GM23338 (cell line): Measurements from ENCODE around the gene RPL15. TPM values are rescaled to one million over a fixed set of nuclear protein-coding genes. Genes with fewer than 3 reads are reported as not detected.

ENCODE experiments used
- ATAC-seq: fragments of 200-7000 bp; cut with Tn5 transposase; 3 replicates; pipeline ENCODE4 v1.9.1; 2020
- DNase-seq: peaks from one replicate; pipeline ENCODE4 v3.0.0-alpha.2; 2015; ENCODE audit warnings: low spot score
- H2AFZ ChIP-seq: fragments of 200-600 bp; sonication (generic); 2 replicates; pipeline ENCODE4 v1.8.0; 2016; ENCODE audit warnings: antibody characterized with exemption, mild to moderate bottlenecking, moderate library complexity
- H3F3A ChIP-seq: fragments of 200-600 bp; sonication (generic); replicated peaks from 2 replicates; pipeline ENCODE4 v1.8.0; 2017; ENCODE audit warnings: antibody characterized with exemption, mixed run types, low read depth
- H3K27ac ChIP-seq: fragments of 200-600 bp; sonication (generic); 2 replicates; pipeline ENCODE4 v1.6.1; 2016; ENCODE audit warnings: low read depth
- H3K27me3 ChIP-seq: fragments of 200-600 bp; sonication (generic); 2 replicates; pipeline ENCODE4 v1.8.0; 2016; ENCODE audit warnings: mild to moderate bottlenecking, mixed run types, moderate library complexity; ENCODE audit not compliant: insufficient read depth
- H3K36me3 ChIP-seq: fragments of 200-600 bp; sonication (generic); 2 replicates; pipeline ENCODE4 v1.8.0; 2016; ENCODE audit warnings: mild to moderate bottlenecking; ENCODE audit not compliant: insufficient read depth
- H3K4me1 ChIP-seq: fragments of 200-600 bp; sonication (generic); 2 replicates; pipeline ENCODE4 v1.8.0; 2016; ENCODE audit warnings: mild to moderate bottlenecking, moderate library complexity; ENCODE audit not compliant: insufficient read depth
- H3K4me2 ChIP-seq: fragments of 200-600 bp; sonication (generic); 2 replicates; pipeline ENCODE4 v1.7.1; 2017; ENCODE audit warnings: mixed run types
- H3K4me3 ChIP-seq: fragments of 200-600 bp; sonication (generic); 2 replicates; pipeline ENCODE4 v1.6.1; 2016; ENCODE audit warnings: mixed run types
- H3K79me2 ChIP-seq: fragments of 200-600 bp; sonication (generic); replicated peaks from 2 replicates; pipeline ENCODE4 v1.8.0; 2017; ENCODE audit warnings: mild to moderate bottlenecking; ENCODE audit not compliant: insufficient read depth
- H3K9me2 ChIP-seq: fragments of 200-600 bp; sonication (generic); 2 replicates; pipeline ENCODE4 v1.8.0; 2017; ENCODE audit not compliant: insufficient read depth
- H4K20me1 ChIP-seq: fragments of 200-600 bp; sonication (generic); replicated peaks from 2 replicates; pipeline ENCODE4 v1.8.0; 2017; ENCODE audit warnings: mild to moderate bottlenecking; ENCODE audit not compliant: insufficient read depth
- H3K27ac Mint-ChIP-seq: 2 replicates; pipeline ENCODE4 v1.8.0; 2020; ENCODE audit warnings: inconsistent platforms, mild to moderate bottlenecking, moderate library complexity, mixed read lengths
- H3K27me3 Mint-ChIP-seq: 3 replicates; pipeline ENCODE4 v1.8.0; 2022; ENCODE audit warnings: low read depth, mild to moderate bottlenecking, moderate library complexity, mixed read lengths, inconsistent platforms; ENCODE audit not compliant: insufficient read depth, poor library complexity
- H3K36me3 Mint-ChIP-seq: 3 replicates; pipeline ENCODE4 v1.8.0; 2021; ENCODE audit warnings: low read depth, mild to moderate bottlenecking, inconsistent platforms, moderate library complexity, mixed read lengths
- H3K4me1 Mint-ChIP-seq: 3 replicates; pipeline ENCODE4 v1.8.0; 2020; ENCODE audit warnings: mild to moderate bottlenecking, inconsistent platforms, mixed read lengths
- H3K4me3 Mint-ChIP-seq: 3 replicates; pipeline ENCODE4 v1.8.0; 2021; ENCODE audit warnings: moderate library complexity, mild to moderate bottlenecking, inconsistent platforms, mixed read lengths
- H3K9me3 Mint-ChIP-seq: 3 replicates; pipeline ENCODE4 v1.8.0; 2020; ENCODE audit warnings: moderate library complexity, mild to moderate bottlenecking, inconsistent platforms, mixed read lengths
- CREB1 ChIP-seq: fragments of 250-450 bp; sonication (Bioruptor Pico); IDR thresholded peaks from 2 replicates; pipeline ENCODE4 v1.5.0; 2020; ENCODE audit warnings: low read depth, mild to moderate bottlenecking, moderate library complexity
- CTCF ChIP-seq, 2 experiments: fragments of 200-600 bp in 1 of 2; sonication (generic) in 1 of 2; conservative IDR thresholded peaks; 2 replicates each; pipeline versions ENCODE4 v1.5.1 to v1.6.1; 2016 to 2017; ENCODE audit warnings: antibody characterized with exemption in 2 of 2, low read depth in 2 of 2, mild to moderate bottlenecking in 2 of 2, moderate library complexity in 1 of 2
- ETS1 ChIP-seq: IDR thresholded peaks from 2 replicates; pipeline ENCODE4 v1.6.1; 2016; ENCODE audit warnings: antibody characterized with exemption
- EZH2 ChIP-seq: fragments of 200-600 bp; sonication (generic); IDR thresholded peaks from one replicate; pipeline ENCODE4 v1.8.0; 2017; ENCODE audit warnings: antibody characterized with exemption, mild to moderate bottlenecking, low read depth; ENCODE audit not compliant: unreplicated experiment
- EZH2phosphoT487 ChIP-seq: fragments of 200-600 bp; sonication (generic); IDR thresholded peaks from one replicate; pipeline ENCODE4 v1.8.1; 2018; ENCODE audit warnings: antibody characterized with exemption; ENCODE audit not compliant: unreplicated experiment
- JUNB ChIP-seq: IDR thresholded peaks from one replicate; pipeline ENCODE4 v1.6.1; 2016; ENCODE audit warnings: antibody characterized with exemption; ENCODE audit not compliant: unreplicated experiment
- NANOG ChIP-seq: IDR thresholded peaks from 2 replicates; pipeline ENCODE4 v1.6.1; 2016; ENCODE audit warnings: antibody characterized with exemption, borderline replicate concordance
- POLR2AphosphoS5 ChIP-seq: IDR thresholded peaks from 2 replicates; pipeline ENCODE4 v1.6.1; 2016; ENCODE audit warnings: antibody characterized with exemption, low read depth
- REST ChIP-seq: IDR thresholded peaks from one replicate; pipeline ENCODE4 v1.6.1; 2018; ENCODE audit warnings: antibody characterized with exemption; ENCODE audit not compliant: unreplicated experiment
- STAT1 ChIP-seq: IDR thresholded peaks from one replicate; pipeline ENCODE4 v1.6.1; 2016; ENCODE audit warnings: antibody characterized with exemption; ENCODE audit not compliant: unreplicated experiment
- ZNF114 ChIP-seq: fragments of 250-450 bp; sonication (Bioruptor Pico); IDR thresholded peaks from 2 replicates; pipeline ENCODE4 v1.5.0; 2020; ENCODE audit warnings: mild to moderate bottlenecking, moderate library complexity
- ZNF331 ChIP-seq: fragments of 250-450 bp; sonication (Bioruptor Pico); IDR thresholded peaks from 2 replicates; pipeline ENCODE4 v1.5.0; 2020; ENCODE audit warnings: low read depth, mild to moderate bottlenecking, moderate library complexity
- ZNF462 ChIP-seq: fragments of 250-450 bp; sonication (Bioruptor Pico); IDR thresholded peaks from 2 replicates; pipeline ENCODE4 v1.5.0; 2020; ENCODE audit warnings: mild to moderate bottlenecking, moderate library complexity
- polyA plus RNA-seq: library from polyadenylated mRNA; unstranded; fragments of >200 nt; fragmentation: Nextera tagmentation; extraction: Ambion mirVana; gene quantifications from 2 replicates; pipeline ENCODE4 v1.2.1, GENCODE V29; 2016
- total RNA-seq: library from RNA; depleted of rRNA; stranded (reverse); fragments of >200 nt; shearing (Covaris generic); gene quantifications from 2 replicates; pipeline ENCODE4 v1.2.3, GENCODE V29; 2014

Gene RPL15
- total and polyA plus RNA-seq, 2 experiments from 2014 or later, result 2,868 to 3,117 TPM

GRCh38 chr3:23895181-23895580 is 21.8 kb upstream of the RPL15 start:
- Mint-ChIP-seq H3K9me3 (peaks cover 25% of the 10 kb centered on the region), H3K4me1 (peaks cover 27% of the 10 kb centered on the region; the same call in 2 of the 3 replicates), H3K27ac (peak overlapping the region; percentile 11; the same call in 1 of the 2 replicates), H3K4me3 (no peak overlapping the region), H3K27me3 (peaks cover 18% of the 10 kb centered on the region), H3K36me3 (peaks cover 75% of the 10 kb centered on the region)
- Histone ChIP-seq H2AFZ (no peak overlapping the region), H3F3A (no peaks in the 10 kb centered on the region), H4K20me1 (peaks cover 4% of the 10 kb centered on the region), H3K4me3 (no peak overlapping the region), H3K27ac (no peak overlapping the region), H3K4me2 (no peak overlapping the region), H3K9me2 (no peaks in the 10 kb centered on the region), H3K36me3 (peaks cover 20% of the 10 kb centered on the region; the same call in 1 of the 2 replicates), H3K27me3 (no peaks in the 10 kb centered on the region), H3K4me1 (peaks cover 16% of the 10 kb centered on the region), H3K79me2 (peaks cover 4% of the 10 kb centered on the region; the same call in 1 of the 2 replicates)
- no peak for TF ChIP-seq STAT1
- TF ChIP-seq CREB1, result no peak
- no peak for TF ChIP-seq ZNF331
- no peak for TF ChIP-seq JUNB
- no peak for TF ChIP-seq EZH2phosphoT487
- TF ChIP-seq NANOG, result no peak
- TF ChIP-seq ZNF114 (CRISPR knock-in tag), result no peak
- no peak for TF ChIP-seq ZNF462 (CRISPR knock-in tag)
- TF ChIP-seq POLR2AphosphoS5, result no peak; the same call in 1 of the 2 replicates
- TF ChIP-seq CTCF (conservative IDR thresholded peaks at IDR 0.05; ENCODE audit: low read depth in 2 of 2), result no peak
- TF ChIP-seq REST, result no peak
- TF ChIP-seq ETS1, result no peak
- no peak for TF ChIP-seq EZH2
- DNase-seq (no peak), ATAC-seq (no peak)
